Tibial nerve (tissue), 3 donors: ENCODE results near the gene PIP5K1B.

ENCODE experiments used
- POLR2A ChIP-seq, 2 donors: fragments of 450-650 bp; IDR thresholded peaks; one replicate each; pipeline ENCODE4 v1.6.1; 2017; ENCODE audit warnings: antibody characterized with exemption in 2 of 2, mild to moderate bottlenecking in 2 of 2, moderate library complexity in 2 of 2
- TF ChIP-seq, protein P1 (sequence below), 5 experiments: fragments of 200-600 bp in 3 of 5; fragments of 450-650 bp in 2 of 5; sonication (generic) in 3 of 5; IDR thresholded peaks; one replicate each; pipeline ENCODE4 v1.5.1; 2016 to 2019; ENCODE audit warnings: antibody characterized with exemption in 5 of 5, mild to moderate bottlenecking in 3 of 5, moderate library complexity in 2 of 5

DNA sequence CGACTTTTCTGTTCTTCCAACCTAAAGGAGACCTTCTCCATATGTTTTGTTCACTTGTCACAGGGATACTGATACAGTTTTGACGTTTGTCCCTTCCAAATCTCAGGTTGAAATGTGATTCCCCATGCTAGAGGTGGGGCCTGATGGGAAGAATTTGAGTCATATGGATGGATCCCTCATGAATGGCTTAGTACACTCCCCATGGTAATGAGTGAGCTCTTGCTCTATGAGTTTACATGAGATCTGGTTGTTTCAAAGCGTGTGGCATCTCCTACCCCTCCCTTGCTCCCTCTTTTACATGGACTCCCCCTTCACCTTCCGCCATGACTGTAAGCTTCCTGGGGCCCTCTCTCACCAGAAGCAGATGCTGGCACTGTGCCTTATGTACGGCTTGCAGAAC lies 6.9 kb downstream of the PIP5K1B start:
- no peak for TF ChIP-seq POLR2A (IDR thresholded peaks at IDR 0.05)
- TF ChIP-seq, protein P1, sequence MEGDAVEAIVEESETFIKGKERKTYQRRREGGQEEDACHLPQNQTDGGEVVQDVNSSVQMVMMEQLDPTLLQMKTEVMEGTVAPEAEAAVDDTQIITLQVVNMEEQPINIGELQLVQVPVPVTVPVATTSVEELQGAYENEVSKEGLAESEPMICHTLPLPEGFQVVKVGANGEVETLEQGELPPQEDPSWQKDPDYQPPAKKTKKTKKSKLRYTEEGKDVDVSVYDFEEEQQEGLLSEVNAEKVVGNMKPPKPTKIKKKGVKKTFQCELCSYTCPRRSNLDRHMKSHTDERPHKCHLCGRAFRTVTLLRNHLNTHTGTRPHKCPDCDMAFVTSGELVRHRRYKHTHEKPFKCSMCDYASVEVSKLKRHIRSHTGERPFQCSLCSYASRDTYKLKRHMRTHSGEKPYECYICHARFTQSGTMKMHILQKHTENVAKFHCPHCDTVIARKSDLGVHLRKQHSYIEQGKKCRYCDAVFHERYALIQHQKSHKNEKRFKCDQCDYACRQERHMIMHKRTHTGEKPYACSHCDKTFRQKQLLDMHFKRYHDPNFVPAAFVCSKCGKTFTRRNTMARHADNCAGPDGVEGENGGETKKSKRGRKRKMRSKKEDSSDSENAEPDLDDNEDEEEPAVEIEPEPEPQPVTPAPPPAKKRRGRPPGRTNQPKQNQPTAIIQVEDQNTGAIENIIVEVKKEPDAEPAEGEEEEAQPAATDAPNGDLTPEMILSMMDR (IDR thresholded peaks at IDR 0.05), result no peak
